Measurements from ENCODE around the gene CCDC141. TPM values are rescaled to one million over a fixed set of nuclear protein-coding genes. Genes with fewer than 3 reads are reported as not detected.

CCDC141 gene
- total and polyA plus RNA-seq, 7 donors = under 0.01 to 8.6 (median 3.8) TPM; not detected in 1

DNA sequence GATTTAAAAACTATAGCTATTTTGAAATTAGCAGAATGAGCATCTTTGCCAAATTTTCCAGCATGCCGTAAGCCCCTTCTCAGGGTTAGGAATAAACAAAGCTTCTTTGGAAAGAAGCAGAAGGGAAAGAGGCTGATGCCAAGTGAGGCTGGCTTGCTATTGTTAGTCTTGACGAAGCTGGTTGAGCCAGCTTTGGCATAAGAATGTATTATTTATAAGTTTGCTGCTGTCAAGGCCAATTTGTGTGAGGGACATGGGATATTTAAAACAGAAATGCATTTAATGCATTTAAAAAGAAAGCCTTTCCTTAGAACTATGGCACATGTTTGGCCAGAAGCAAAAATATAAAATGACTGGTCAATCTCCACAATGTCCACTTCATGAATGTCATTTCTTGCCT lies 190.2 kb downstream of the CCDC141 start:
- WGBS, 2 donors = 65 to 75% methylated on average over 2 of the region's 2 CpGs
- Histone ChIP-seq H3K27me3 (no peaks in the 10 kb centered on the region), H3K36me3 (no peaks in the 10 kb centered on the region), H3K4me1 (peaks cover 0 to 28% (median 19%) of the 10 kb centered on the region in 4 donors), H3K9me3 (no peaks in the 10 kb centered on the region), H3K27ac (no peak overlapping the region), H3K4me3 (no peak overlapping the region)
- intact Hi-C loops (cut with DNase I) = no loop called here
- DNase-seq = no peak
- no peak for TF ChIP-seq POLR2AphosphoS5 (IDR thresholded peaks at IDR 0.05)
- TF ChIP-seq, protein P1, sequence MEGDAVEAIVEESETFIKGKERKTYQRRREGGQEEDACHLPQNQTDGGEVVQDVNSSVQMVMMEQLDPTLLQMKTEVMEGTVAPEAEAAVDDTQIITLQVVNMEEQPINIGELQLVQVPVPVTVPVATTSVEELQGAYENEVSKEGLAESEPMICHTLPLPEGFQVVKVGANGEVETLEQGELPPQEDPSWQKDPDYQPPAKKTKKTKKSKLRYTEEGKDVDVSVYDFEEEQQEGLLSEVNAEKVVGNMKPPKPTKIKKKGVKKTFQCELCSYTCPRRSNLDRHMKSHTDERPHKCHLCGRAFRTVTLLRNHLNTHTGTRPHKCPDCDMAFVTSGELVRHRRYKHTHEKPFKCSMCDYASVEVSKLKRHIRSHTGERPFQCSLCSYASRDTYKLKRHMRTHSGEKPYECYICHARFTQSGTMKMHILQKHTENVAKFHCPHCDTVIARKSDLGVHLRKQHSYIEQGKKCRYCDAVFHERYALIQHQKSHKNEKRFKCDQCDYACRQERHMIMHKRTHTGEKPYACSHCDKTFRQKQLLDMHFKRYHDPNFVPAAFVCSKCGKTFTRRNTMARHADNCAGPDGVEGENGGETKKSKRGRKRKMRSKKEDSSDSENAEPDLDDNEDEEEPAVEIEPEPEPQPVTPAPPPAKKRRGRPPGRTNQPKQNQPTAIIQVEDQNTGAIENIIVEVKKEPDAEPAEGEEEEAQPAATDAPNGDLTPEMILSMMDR (IDR thresholded peaks at IDR 0.05) = no peak
- no peak for TF ChIP-seq EP300 (IDR thresholded peaks at IDR 0.05)
- TF ChIP-seq POLR2A (IDR thresholded peaks at IDR 0.05) = no peak

DNA sequence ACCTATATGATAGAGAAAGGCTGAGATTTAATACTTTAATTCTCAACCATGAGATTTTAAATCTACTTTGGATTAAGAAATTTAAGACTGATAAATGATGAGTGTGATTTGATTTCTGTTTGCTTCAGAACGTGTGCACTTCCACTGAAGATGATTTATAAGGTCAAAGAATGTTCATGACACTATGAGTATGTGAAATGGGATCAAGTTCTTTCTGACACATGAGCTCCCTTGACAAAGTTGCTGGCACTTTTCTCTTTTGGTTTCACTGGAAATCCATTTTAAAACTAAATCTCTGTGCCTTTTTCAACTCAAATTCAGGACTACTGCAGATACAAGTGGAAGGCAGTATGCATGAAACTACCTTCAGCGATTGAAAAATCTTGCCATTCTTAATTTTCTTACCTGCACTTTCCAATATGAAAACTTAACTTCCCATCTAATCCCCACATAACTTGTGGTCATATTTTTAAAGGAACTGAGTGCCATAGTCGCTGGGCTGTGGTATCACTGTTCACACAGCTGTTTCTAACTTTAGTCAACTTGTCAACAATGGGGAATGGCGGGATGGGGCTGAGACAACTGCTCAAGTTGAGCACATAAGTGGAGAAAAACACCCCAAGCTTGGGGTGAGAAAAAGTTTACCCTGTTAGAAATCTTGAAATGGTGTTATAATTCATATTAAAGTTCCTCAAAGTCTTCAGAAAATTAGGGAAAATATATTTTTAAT lies 190.9 kb downstream of the CCDC141 start:
- no peaks in the 10 kb centered on the region for H3K9me3 ChIP-seq
- DNase-seq = no peak
- 57 to 68% methylated on average over 4 of the region's 4 CpGs for WGBS, 2 donors
- no peaks in the 10 kb centered on the region for H3K27me3 ChIP-seq
- no peak overlapping the region for H3K27ac ChIP-seq
- TF ChIP-seq EP300 (IDR thresholded peaks at IDR 0.05) (no peak), POLR2A (IDR thresholded peaks at IDR 0.05) (no peak), POLR2AphosphoS5 (IDR thresholded peaks at IDR 0.05) (no peak)
- TF ChIP-seq, protein P1 (IDR thresholded peaks at IDR 0.05) = no peak
- peaks cover 0 to 21% (median 14%) of the 10 kb centered on the region in 4 donors for H3K4me1 ChIP-seq
- H3K4me3 ChIP-seq = no peak overlapping the region
- H3K36me3 ChIP-seq = no peaks in the 10 kb centered on the region
- intact Hi-C loops (cut with DNase I) = no loop called here

DNA sequence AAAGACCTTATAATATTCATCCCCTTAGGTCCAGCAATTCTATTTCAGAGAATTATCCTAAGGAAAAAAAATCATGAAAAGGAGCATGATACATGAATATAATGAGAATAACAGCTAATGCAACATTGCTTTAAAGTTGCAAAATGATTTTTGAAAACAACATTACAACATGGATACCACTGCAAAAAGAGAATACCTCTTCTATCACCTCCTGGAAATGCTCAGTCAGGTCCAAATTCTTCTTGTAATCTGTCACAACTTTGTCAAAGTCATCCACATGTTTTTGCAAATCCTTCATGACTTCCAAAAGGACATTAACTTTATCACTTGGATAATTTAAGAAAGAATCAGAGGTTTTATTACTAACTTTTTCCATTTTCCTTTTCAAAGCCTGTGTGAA lies 194.8 kb downstream of the CCDC141 start:
- no peak for DNase-seq
- H3K27me3 ChIP-seq = no peaks in the 10 kb centered on the region
- peaks cover 0 to 11% (median 4%) of the 10 kb centered on the region in 4 donors for H3K4me1 ChIP-seq
- no peaks in the 10 kb centered on the region for H3K9me3 ChIP-seq
- TF ChIP-seq EP300 (IDR thresholded peaks at IDR 0.05) (no peak), POLR2A (IDR thresholded peaks at IDR 0.05) (no peak), POLR2AphosphoS5 (IDR thresholded peaks at IDR 0.05) (no peak)
- TF ChIP-seq, protein P1 (IDR thresholded peaks at IDR 0.05) = no peak
- no peak overlapping the region for H3K4me3 ChIP-seq
- H3K36me3 ChIP-seq = no peaks in the 10 kb centered on the region
- H3K27ac ChIP-seq = no peak overlapping the region
- intact Hi-C loops (cut with DNase I) = no loop called here

DNA sequence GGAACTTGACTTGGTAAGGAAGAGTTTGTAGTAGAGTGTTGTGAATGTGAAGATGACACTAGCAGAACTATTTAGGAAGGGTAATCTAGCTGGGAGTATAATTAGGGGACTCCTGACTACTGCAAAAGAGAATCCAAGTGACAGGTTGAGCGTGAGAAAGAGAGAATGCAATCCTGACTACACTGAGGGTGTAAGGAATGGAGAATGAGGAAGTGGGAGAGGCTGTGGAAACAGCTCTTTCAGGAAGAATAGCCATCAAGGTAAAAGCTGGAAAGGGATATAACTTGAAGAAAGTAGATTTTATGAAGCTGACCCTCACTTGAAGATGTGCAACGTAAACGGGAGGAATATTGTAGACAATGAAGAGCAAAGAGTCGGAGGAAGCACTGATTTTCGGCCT lies 201.6 kb downstream of the CCDC141 start:
- intact Hi-C loops (cut with DNase I) = no loop called here
- Histone ChIP-seq H3K27ac (no peak overlapping the region), H3K36me3 (no peaks in the 10 kb centered on the region), H3K27me3 (no peaks in the 10 kb centered on the region), H3K9me3 (no peaks in the 10 kb centered on the region), H3K4me3 (no peak overlapping the region), H3K4me1 (peaks cover 0 to 31% (median 23%) of the 10 kb centered on the region in 4 donors)
- DNase-seq = no peak
- WGBS, 2 donors = 95% methylated on average over 5 of the region's 5 CpGs
- no peak for TF ChIP-seq EP300 (IDR thresholded peaks at IDR 0.05)
- no peak for TF ChIP-seq POLR2AphosphoS5 (IDR thresholded peaks at IDR 0.05)
- TF ChIP-seq POLR2A (IDR thresholded peaks at IDR 0.05) = no peak
- TF ChIP-seq, protein P1 (IDR thresholded peaks at IDR 0.05) = no peak

DNA sequence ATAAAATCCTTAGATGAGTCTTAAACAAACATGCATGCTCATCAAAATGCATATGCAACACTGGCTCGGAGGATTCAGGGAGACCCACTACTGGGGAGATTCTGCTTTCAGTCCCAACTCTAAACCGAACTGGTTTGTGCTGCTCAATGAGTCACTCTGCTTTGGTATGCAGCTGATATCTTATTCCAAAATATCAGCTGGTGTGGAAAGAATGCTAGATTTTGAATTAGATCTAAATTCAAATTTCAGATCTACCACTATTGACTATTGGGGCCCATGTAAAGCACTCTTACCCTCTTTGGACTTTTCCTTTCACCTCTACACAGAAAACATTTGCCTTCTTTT lies 203.5 kb downstream of the CCDC141 start:
- intact Hi-C loops (cut with DNase I) = no loop called here
- H3K27me3 ChIP-seq = no peaks in the 10 kb centered on the region
- H3K4me1 ChIP-seq = peaks cover 0 to 31% (median 23%) of the 10 kb centered on the region in 4 donors
- H3K9me3 ChIP-seq = no peaks in the 10 kb centered on the region
- H3K36me3 ChIP-seq = no peaks in the 10 kb centered on the region
- H3K4me3 ChIP-seq = no peak overlapping the region
- TF ChIP-seq POLR2A (IDR thresholded peaks at IDR 0.05) (no peak), EP300 (IDR thresholded peaks at IDR 0.05) (no peak), POLR2AphosphoS5 (IDR thresholded peaks at IDR 0.05) (no peak)
- TF ChIP-seq, protein P1 (IDR thresholded peaks at IDR 0.05) = no peak
- DNase-seq = no peak
- 81 to 84% methylated on average over 2 of the region's 2 CpGs for WGBS, 2 donors
- H3K27ac ChIP-seq = no peak overlapping the region
